ENCODE data around the gene GNG7.
"Not testable (repeated sequence)": the region's sequence is repeated elsewhere in the genome, so short reads cannot be mapped to it uniquely, and the experiment has no call there.

The GNG7 gene

GRCh38 chr19:2716722-2717637 lies 14.5 kb upstream of the GNG7 start:
- H3K9me3 ChIP-seq (ENCODE audit: control extremely low read depth in 1 of 5, control insufficient read depth in 4 of 5, insufficient read depth in 2 of 5, low read depth in 1 of 5, low read length in 4 of 5) = peaks cover 0 to 8% (median 5%) of the 10 kb centered on the region in 5 experiments
- no peak overlapping the region for H3K4me3 ChIP-seq (ENCODE audit: control insufficient read depth in 1 of 7, extremely low read depth in 1 of 7, insufficient read depth in 4 of 7, low read depth in 2 of 7, low read length in 6 of 7)
- ChIA-PET CTCF (interaction anchor here (0.8 to 1.0 kb wide), 2 partner anchors 10 to 14 kb away, joined by 3 read pairs; no protein-coding TSS in a partner anchor), POLR2A (interaction anchor here (0.6 kb wide), 1 partner anchor 11 kb away, joined by 3 read pairs; no protein-coding TSS in a partner anchor)
- H3K4me1 ChIP-seq (ENCODE audit: control extremely low read depth in 1 of 4, control insufficient read depth in 4 of 4, insufficient read depth in 4 of 4, low read length in 3 of 4) = peaks cover 0 to 19% (median 17%) of the 10 kb centered on the region in 4 experiments
- WGBS (ENCODE audit: insufficient coverage) = 95% methylated on average over 32 of the region's 51 CpGs
- H3K27me3 ChIP-seq (replicated peaks in 2 of 5; ENCODE audit: control insufficient read depth in 4 of 5, insufficient read depth in 5 of 5, low read length in 4 of 5) = peaks cover 0 to 16% (median 0%) of the 10 kb centered on the region in 5 experiments
- H3K36me3 ChIP-seq (ENCODE audit: control insufficient read depth in 4 of 4, insufficient read depth in 4 of 4, low read length in 3 of 4) = peaks cover 0 to 4% (median 2%) of the 10 kb centered on the region in 4 experiments
- no peak overlapping the region for H3K27ac ChIP-seq (ENCODE audit: insufficient read depth in 1 of 2, low read depth in 1 of 2, low read length in 2 of 2, poor library complexity in 1 of 2, severe bottlenecking in 2 of 2)
- DNase-seq = no peak

GRCh38 chr19:2716275-2716650 lies 13.8 kb upstream of the GNG7 start:
- Histone ChIP-seq H3K4me3 (ENCODE audit: control insufficient read depth in 1 of 7, extremely low read depth in 1 of 7, insufficient read depth in 4 of 7, low read depth in 2 of 7, low read length in 6 of 7) (no peak overlapping the region), H3K27me3 (replicated peaks in 2 of 5; ENCODE audit: control insufficient read depth in 4 of 5, insufficient read depth in 5 of 5, low read length in 4 of 5) (peaks cover 0 to 14% (median 0%) of the 10 kb centered on the region in 5 experiments), H3K36me3 (ENCODE audit: control insufficient read depth in 4 of 4, insufficient read depth in 4 of 4, low read length in 3 of 4) (peaks cover 0 to 4% (median 2%) of the 10 kb centered on the region in 4 experiments), H3K27ac (ENCODE audit: insufficient read depth in 1 of 2, low read depth in 1 of 2, low read length in 2 of 2, poor library complexity in 1 of 2, severe bottlenecking in 2 of 2) (no peak overlapping the region), H3K4me1 (ENCODE audit: control extremely low read depth in 1 of 4, control insufficient read depth in 4 of 4, insufficient read depth in 4 of 4, low read length in 3 of 4) (peaks cover 0 to 17% (median 17%) of the 10 kb centered on the region in 4 experiments), H3K9me3 (ENCODE audit: control extremely low read depth in 1 of 5, control insufficient read depth in 4 of 5, insufficient read depth in 2 of 5, low read depth in 1 of 5, low read length in 4 of 5) (peaks cover 0 to 8% (median 5%) of the 10 kb centered on the region in 5 experiments)
- 98% methylated on average over 11 of the region's 19 CpGs for WGBS (ENCODE audit: insufficient coverage)
- POLR2A ChIA-PET = no interaction called here
- DNase-seq = no peak
- CTCF ChIA-PET = no interaction called here

- DNase-seq = no peak
- Histone ChIP-seq H3K36me3 (ENCODE audit: control insufficient read depth in 4 of 4, insufficient read depth in 4 of 4, low read length in 3 of 4) (peaks cover 0 to 4% (median 2%) of the 10 kb centered on the region in 4 experiments), H3K27ac (ENCODE audit: insufficient read depth in 1 of 2, low read depth in 1 of 2, low read length in 2 of 2, poor library complexity in 1 of 2, severe bottlenecking in 2 of 2) (no peak overlapping the region), H3K4me3 (ENCODE audit: control insufficient read depth in 1 of 7, extremely low read depth in 1 of 7, insufficient read depth in 4 of 7, low read depth in 2 of 7, low read length in 6 of 7) (no peak overlapping the region), H3K4me1 (ENCODE audit: control extremely low read depth in 1 of 4, control insufficient read depth in 4 of 4, insufficient read depth in 4 of 4, low read length in 3 of 4) (peaks cover 0 to 22% (median 22%) of the 10 kb centered on the region in 4 experiments), H3K27me3 (replicated peaks in 2 of 5; ENCODE audit: control insufficient read depth in 4 of 5, insufficient read depth in 5 of 5, low read length in 4 of 5) (peaks cover 0 to 14% (median 0%) of the 10 kb centered on the region in 5 experiments), H3K9me3 (ENCODE audit: control extremely low read depth in 1 of 5, control insufficient read depth in 4 of 5, insufficient read depth in 2 of 5, low read depth in 1 of 5, low read length in 4 of 5) (peaks cover 0 to 8% (median 5%) of the 10 kb centered on the region in 5 experiments)
- CTCF ChIA-PET = interaction anchor here (1.0 to 1.5 kb wide), 2 partner anchors 13 to 67 kb away, joined by 3 to 4 read pairs; no protein-coding TSS in a partner anchor
- 100% methylated on average over 9 of the region's 12 CpGs for WGBS (ENCODE audit: insufficient coverage)
- POLR2A ChIA-PET = interaction anchor here (0.5 kb wide), 1 partner anchor 60 kb away, joined by 6 read pairs; no protein-coding TSS in a partner anchor
Observed at GRCh38 chr19:2715470-2716274, 13.2 kb upstream of the GNG7 start.

GRCh38 chr19:2714531-2715269 lies 12.2 kb upstream of the GNG7 start:
- H3K9me3 ChIP-seq (ENCODE audit: control extremely low read depth in 1 of 5, control insufficient read depth in 4 of 5, insufficient read depth in 2 of 5, low read depth in 1 of 5, low read length in 4 of 5) = peaks cover 0 to 8% (median 5%) of the 10 kb centered on the region in 5 experiments
- ChIA-PET POLR2A (interaction anchor here (0.5 kb wide), 1 partner anchor 59 kb away, joined by 6 read pairs; no protein-coding TSS in a partner anchor), CTCF (interaction anchor here (1.0 to 1.5 kb wide), 2 partner anchors 13 to 66 kb away, joined by 3 to 4 read pairs; no protein-coding TSS in a partner anchor)
- H3K4me3 ChIP-seq (ENCODE audit: control insufficient read depth in 1 of 7, extremely low read depth in 1 of 7, insufficient read depth in 4 of 7, low read depth in 2 of 7, low read length in 6 of 7) = no peak overlapping the region
- WGBS (ENCODE audit: insufficient coverage) = 96% methylated on average over 12 of the region's 16 CpGs
- H3K4me1 ChIP-seq (ENCODE audit: control extremely low read depth in 1 of 4, control insufficient read depth in 4 of 4, insufficient read depth in 4 of 4, low read length in 3 of 4) = peaks cover 0 to 20% (median 18%) of the 10 kb centered on the region in 4 experiments
- peaks cover 0 to 4% (median 2%) of the 10 kb centered on the region in 4 experiments for H3K36me3 ChIP-seq (ENCODE audit: control insufficient read depth in 4 of 4, insufficient read depth in 4 of 4, low read length in 3 of 4)
- H3K27ac ChIP-seq (ENCODE audit: insufficient read depth in 1 of 2, low read depth in 1 of 2, low read length in 2 of 2, poor library complexity in 1 of 2, severe bottlenecking in 2 of 2) = no peak overlapping the region
- DNase-seq = no peak
- H3K27me3 ChIP-seq (replicated peaks in 2 of 5; ENCODE audit: control insufficient read depth in 4 of 5, insufficient read depth in 5 of 5, low read length in 4 of 5) = peaks cover 0 to 9% (median 0%) of the 10 kb centered on the region in 5 experiments

- POLR2A ChIA-PET; H3K27me3 ChIP-seq (replicated peaks in 2 of 5; ENCODE audit: control insufficient read depth in 4 of 5, insufficient read depth in 5 of 5, low read length in 4 of 5); CTCF ChIA-PET; H3K36me3 ChIP-seq (ENCODE audit: control insufficient read depth in 4 of 4, insufficient read depth in 4 of 4, low read length in 3 of 4); H3K27ac ChIP-seq (ENCODE audit: insufficient read depth in 1 of 2, low read depth in 1 of 2, low read length in 2 of 2, poor library complexity in 1 of 2, severe bottlenecking in 2 of 2); H3K4me3 ChIP-seq (ENCODE audit: control insufficient read depth in 1 of 7, extremely low read depth in 1 of 7, insufficient read depth in 4 of 7, low read depth in 2 of 7, low read length in 6 of 7); H3K9me3 ChIP-seq (ENCODE audit: control extremely low read depth in 1 of 5, control insufficient read depth in 4 of 5, insufficient read depth in 2 of 5, low read depth in 1 of 5, low read length in 4 of 5); DNase-seq: not testable (repeated sequence)
- WGBS (ENCODE audit: insufficient coverage) = 100% methylated on average over 1 of the region's 1 CpG
- H3K4me1 ChIP-seq (ENCODE audit: control extremely low read depth in 1 of 4, control insufficient read depth in 4 of 4, insufficient read depth in 4 of 4, low read length in 3 of 4) = peaks cover 0 to 19% (median 17%) of the 10 kb centered on the region in 4 experiments
Observed at GRCh38 chr19:2714102-2714501, 11.6 kb upstream of the GNG7 start.

- 100% methylated on average over 2 of the region's 3 CpGs for WGBS (ENCODE audit: insufficient coverage)
- CTCF ChIA-PET; DNase-seq; H3K27ac ChIP-seq (ENCODE audit: insufficient read depth in 1 of 2, low read depth in 1 of 2, low read length in 2 of 2, poor library complexity in 1 of 2, severe bottlenecking in 2 of 2); H3K4me3 ChIP-seq (ENCODE audit: control insufficient read depth in 1 of 7, extremely low read depth in 1 of 7, insufficient read depth in 4 of 7, low read depth in 2 of 7, low read length in 6 of 7); H3K36me3 ChIP-seq (ENCODE audit: control insufficient read depth in 4 of 4, insufficient read depth in 4 of 4, low read length in 3 of 4); H3K9me3 ChIP-seq (ENCODE audit: control extremely low read depth in 1 of 5, control insufficient read depth in 4 of 5, insufficient read depth in 2 of 5, low read depth in 1 of 5, low read length in 4 of 5); H3K27me3 ChIP-seq (replicated peaks in 2 of 5; ENCODE audit: control insufficient read depth in 4 of 5, insufficient read depth in 5 of 5, low read length in 4 of 5); POLR2A ChIA-PET: not testable (repeated sequence)
- peaks cover 0 to 19% (median 17%) of the 10 kb centered on the region in 4 experiments for H3K4me1 ChIP-seq (ENCODE audit: control extremely low read depth in 1 of 4, control insufficient read depth in 4 of 4, insufficient read depth in 4 of 4, low read length in 3 of 4)
Observed at GRCh38 chr19:2713170-2713569, 10.7 kb upstream of the GNG7 start.
